SK-N-SH (cell line): ENCODE measurements around the gene DDAH1. TPM values are rescaled to one million over a fixed set of nuclear protein-coding genes. Genes with fewer than 3 reads are reported as not detected.

Experiments
- CTCF ChIA-PET: fragments of 300-600, 350-600 bp; formaldehyde crosslinking; extraction: SDS; loops from one replicate; lab custom pipeline; 2021; lab: Yijun Ruan, JAX
- POLR2A ChIA-PET: fragments of 350-600 bp; sonication (Branson Sonifier 250); formaldehyde crosslinking; extraction: SDS; loops from one replicate; lab custom pipeline; 2020; ENCODE audit warnings: antibody characterized with exemption, inconsistent platforms; lab: Yijun Ruan, JAX
- DNase-seq: peaks from one replicate; pipeline ENCODE4 v3.0.0; 2012
- H2AFZ ChIP-seq: fragments of 200-600 bp; sonication (generic); 2 replicates; pipeline ENCODE4 v1.8.1; 2016; ENCODE audit warnings: antibody characterized with exemption, mild to moderate bottlenecking, low read depth
- H3F3A ChIP-seq: fragments of 200-600 bp; sonication (generic); replicated peaks from 2 replicates; pipeline ENCODE3; 2016; ENCODE audit warnings: antibody characterized with exemption, mild to moderate bottlenecking; ENCODE audit not compliant: insufficient read depth
- H3K27ac ChIP-seq, 2 experiments: fragments of 200-500 bp in 1 of 2; fragments of 200-600 bp in 1 of 2; sonication (Bioruptor generic) in 1 of 2; sonication (generic), shearing (Covaris generic) in 1 of 2; 2 replicates each; pipeline versions ENCODE4 v1.5.1 to v1.6.1; 2014 to 2016; ENCODE audit warnings: low read depth in 2 of 2, inconsistent platforms in 1 of 2, low read length in 1 of 2, mild to moderate bottlenecking in 1 of 2, mixed read lengths in 1 of 2
- H3K27me3 ChIP-seq: fragments of 200-600 bp; sonication (generic), shearing (Covaris generic); 2 replicates; pipeline ENCODE4 v1.6.1; 2016; ENCODE audit warnings: mixed run types; ENCODE audit not compliant: insufficient read depth
- H3K36me3 ChIP-seq, 2 experiments: fragments of 200-500 bp in 1 of 2; fragments of 200-600 bp in 1 of 2; sonication (Bioruptor generic) in 1 of 2; sonication (generic) in 1 of 2; replicated peaks in 1 of 2; 2 replicates each; pipeline versions ENCODE3 to v1.5.1; 2014 to 2016; ENCODE audit warnings: low read length in 1 of 2, mild to moderate bottlenecking in 1 of 2; ENCODE audit not compliant: insufficient read depth in 2 of 2, control insufficient read depth in 1 of 2
- H3K4me1 ChIP-seq, 2 experiments: fragments of 200-500 bp in 1 of 2; fragments of 200-600 bp in 1 of 2; sonication (Bioruptor generic) in 1 of 2; sonication (generic), shearing (Covaris generic) in 1 of 2; 2 replicates each; pipeline versions ENCODE4 v1.5.1 to v1.6.1; 2014 to 2016; ENCODE audit warnings: low read depth in 1 of 2, low read length in 1 of 2, mixed run types in 1 of 2; ENCODE audit not compliant: insufficient read depth in 2 of 2, control insufficient read depth in 1 of 2
- H3K4me2 ChIP-seq: fragments of 200-600 bp; sonication (generic), shearing (Covaris generic); 2 replicates; pipeline ENCODE4 v1.6.1; 2017; ENCODE audit warnings: mixed run types
- H3K4me3 ChIP-seq, 2 experiments: fragments of 200-500 bp in 1 of 2; fragments of 200-600 bp in 1 of 2; sonication (Bioruptor generic) in 1 of 2; sonication (generic), shearing (Covaris generic) in 1 of 2; 2 replicates each; pipeline versions ENCODE4 v1.5.1 to v1.8.1; 2014 to 2016; ENCODE audit warnings: low read depth in 2 of 2, inconsistent platforms in 1 of 2, low read length in 1 of 2, mild to moderate bottlenecking in 1 of 2, mixed read lengths in 1 of 2, moderate library complexity in 1 of 2
- H3K79me2 ChIP-seq: fragments of 200-600 bp; sonication (generic); 2 replicates; pipeline ENCODE4 v1.8.1; 2017; ENCODE audit warnings: mild to moderate bottlenecking; ENCODE audit not compliant: insufficient read depth
- H3K9ac ChIP-seq: fragments of 200-600 bp; sonication (generic); 2 replicates; pipeline ENCODE4 v1.6.1; 2017; ENCODE audit warnings: mixed run types
- H3K9me2 ChIP-seq: fragments of 200-600 bp; sonication (generic); 2 replicates; pipeline ENCODE4 v1.6.1; 2017; ENCODE audit warnings: mixed run types
- H3K9me3 ChIP-seq: fragments of 200-600 bp; sonication (generic); 2 replicates; pipeline ENCODE4 v1.6.1; 2017; ENCODE audit warnings: mixed run types, mild to moderate bottlenecking, moderate library complexity
- H4K20me1 ChIP-seq: fragments of 200-600 bp; sonication (generic); 2 replicates; pipeline ENCODE4 v1.6.1; 2017; ENCODE audit warnings: mild to moderate bottlenecking, mixed run types; ENCODE audit not compliant: insufficient read depth
- CHD2 ChIP-seq: fragments of 150-350 bp; IDR thresholded peaks from 2 replicates; pipeline ENCODE4 v1.6.1; 2018; ENCODE audit warnings: low read length; ENCODE audit not compliant: partially characterized antibody
- EZH2phosphoT487 ChIP-seq: fragments of 200-600 bp; sonication (generic); IDR thresholded peaks from 2 replicates; pipeline ENCODE4 v1.6.1; 2017; ENCODE audit warnings: low read depth, mixed run types, mild to moderate bottlenecking, antibody characterized with exemption, moderate library complexity, borderline replicate concordance
- FOXJ3 ChIP-seq: sonication (generic); formaldehyde crosslinking; IDR thresholded peaks from 2 replicates; pipeline ENCODE4 v1.5.1; 2020; ENCODE audit warnings: mild to moderate bottlenecking, missing genetic modification reagents
- FOXM1 ChIP-seq: IDR thresholded peaks from 2 replicates; pipeline ENCODE4 v1.4.0; 2012; ENCODE audit warnings: low read depth, mild to moderate bottlenecking
- GATA2 ChIP-seq: sonication (generic); formaldehyde crosslinking; IDR thresholded peaks from 2 replicates; pipeline ENCODE4 v1.5.0; 2020; ENCODE audit warnings: mild to moderate bottlenecking, missing genetic modification reagents
- JUND ChIP-seq: IDR thresholded peaks from 2 replicates; pipeline ENCODE4 v1.4.0; 2012
- MXI1 ChIP-seq: IDR thresholded peaks from 2 replicates; pipeline ENCODE4 v1.6.1; 2012; ENCODE audit warnings: mild to moderate bottlenecking, low read depth, low read length, improper control_type of control experiment
- NFIC ChIP-seq: IDR thresholded peaks from 2 replicates; pipeline ENCODE4 v1.4.0; 2012; ENCODE audit warnings: borderline replicate concordance
- NRF1 ChIP-seq: IDR thresholded peaks from 2 replicates; pipeline ENCODE4 v1.6.1; 2012; ENCODE audit warnings: low read depth, mild to moderate bottlenecking, low read length
- PBX3 ChIP-seq: IDR thresholded peaks from 2 replicates; pipeline ENCODE4; 2012
- POLR2AphosphoS5 ChIP-seq: IDR thresholded peaks from 2 replicates; pipeline ENCODE4 v1.6.1; 2012; ENCODE audit warnings: low read depth, low read length
- RAD21 ChIP-seq: IDR thresholded peaks from 2 replicates; pipeline ENCODE4 v1.6.1; 2012; ENCODE audit warnings: mild to moderate bottlenecking, low read length
- RCOR1 ChIP-seq: fragments of 150-350 bp; IDR thresholded peaks from 2 replicates; pipeline ENCODE4 v1.6.1; 2017; ENCODE audit warnings: antibody characterized with exemption, low read length
- SIN3A ChIP-seq: IDR thresholded peaks from 2 replicates; pipeline ENCODE4 v1.6.1; 2012; ENCODE audit warnings: low read depth, mild to moderate bottlenecking, low read length, moderate library complexity, borderline replicate concordance
- SMC3 ChIP-seq: IDR thresholded peaks from 2 replicates; pipeline ENCODE4 v1.6.1; 2012; ENCODE audit warnings: low read depth, low read length, improper control_type of control experiment
- TEAD4 ChIP-seq: IDR thresholded peaks from 2 replicates; pipeline ENCODE4 v1.4.0; 2012; ENCODE audit warnings: mild to moderate bottlenecking, borderline replicate concordance; ENCODE audit not compliant: insufficient read depth
- YY1 ChIP-seq: IDR thresholded peaks from 2 replicates; pipeline ENCODE4 v1.4.0; 2012; ENCODE audit warnings: low read depth, mild to moderate bottlenecking
- ZBTB33 ChIP-seq: IDR thresholded peaks from 2 replicates; pipeline ENCODE4 v1.4.0; 2012; ENCODE audit warnings: low read depth, borderline replicate concordance
- WGBS: methylation state at CpG from one replicate; pipeline ENCODE4 v1.1.6; 2017; ENCODE audit warnings: low lambda C conversion rate; 5-methylcytosine and 5-hydroxymethylcytosine counted together
- polyA plus RNA-seq, 3 experiments: library from polyadenylated mRNA; depleted of rRNA; stranded (reverse); fragments of >200 nt; gene quantifications; 2 replicates each; pipeline ENCODE4 v1.2.3, GENCODE V29; 2012
- TF ChIP-seq, protein P1 (sequence below): fragments of 150-350 bp; IDR thresholded peaks from 2 replicates; pipeline ENCODE4 v1.6.1; 2017; ENCODE audit warnings: antibody characterized with exemption, low read length, low read depth, borderline replicate concordance
- TF ChIP-seq, protein P2 (sequence below): IDR thresholded peaks from 2 replicates; pipeline ENCODE4 v1.6.1; 2012; ENCODE audit warnings: mild to moderate bottlenecking, low read depth, low read length, moderate library complexity

Gene DDAH1
- polyA plus RNA-seq, 1 of the 3 experiments (the other 2 are of a cell fraction) = 64.3 TPM

DNA sequence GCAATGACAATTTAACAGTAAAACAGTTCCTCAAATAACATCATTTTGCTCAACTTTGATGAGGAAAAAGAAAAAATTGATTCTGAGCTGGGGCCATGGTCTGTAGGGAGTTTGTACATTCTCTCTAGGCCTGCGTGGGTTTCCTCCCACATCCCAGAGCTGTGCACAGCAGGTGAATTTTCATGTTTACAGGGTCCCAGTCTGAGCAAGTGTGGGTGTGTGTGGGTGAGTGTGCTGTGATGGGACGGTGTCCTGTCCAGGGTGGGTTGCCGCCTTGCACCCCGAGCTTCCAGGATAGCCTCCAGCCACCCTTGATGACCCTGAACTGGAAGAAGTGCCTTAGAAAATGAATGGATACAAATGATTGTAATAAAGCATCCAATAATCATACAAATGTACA lies 112.9 kb downstream of the DDAH1 start:
- no peak overlapping the region for H3K4me3 ChIP-seq
- no peak overlapping the region for H3K4me2 ChIP-seq
- peaks cover 11 to 31% of the 10 kb centered on the region in 2 experiments; a peak in 3 of 4 replicates for H3K4me1 ChIP-seq
- no peaks in the 10 kb centered on the region for H3K9me3 ChIP-seq
- no peak overlapping the region for H3K9ac ChIP-seq
- CTCF ChIA-PET = interaction anchor here (1.4 kb wide), 1 partner anchor 111 kb away, joined by 3 read pairs; no protein-coding TSS in a partner anchor
- H3K27ac ChIP-seq = no peak overlapping the region
- H3K36me3 ChIP-seq = peaks cover 55 to 70% of the 10 kb centered on the region in 2 experiments
- TF ChIP-seq, protein P1, sequence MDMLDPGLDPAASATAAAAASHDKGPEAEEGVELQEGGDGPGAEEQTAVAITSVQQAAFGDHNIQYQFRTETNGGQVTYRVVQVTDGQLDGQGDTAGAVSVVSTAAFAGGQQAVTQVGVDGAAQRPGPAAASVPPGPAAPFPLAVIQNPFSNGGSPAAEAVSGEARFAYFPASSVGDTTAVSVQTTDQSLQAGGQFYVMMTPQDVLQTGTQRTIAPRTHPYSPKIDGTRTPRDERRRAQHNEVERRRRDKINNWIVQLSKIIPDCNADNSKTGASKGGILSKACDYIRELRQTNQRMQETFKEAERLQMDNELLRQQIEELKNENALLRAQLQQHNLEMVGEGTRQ = no peak
- TF ChIP-seq YY1 (no peak), MXI1 (no peak), POLR2AphosphoS5 (no peak), FOXM1 (no peak), RCOR1 (no peak), FOXJ3 (CRISPR knock-in tag) (no peak), CHD2 (no peak), NFIC (no peak), EZH2phosphoT487 (no peak)
- 96% methylated on average over 4 of the region's 4 CpGs for WGBS
- H4K20me1 ChIP-seq = no peaks in the 10 kb centered on the region
- POLR2A ChIA-PET = no interaction called here
- no peak for DNase-seq
- peaks cover 100% of the 10 kb centered on the region for H3K79me2 ChIP-seq
- H3K27me3 ChIP-seq = no peaks in the 10 kb centered on the region
- H3F3A ChIP-seq = peaks cover 19% of the 10 kb centered on the region
- no peaks in the 10 kb centered on the region for H3K9me2 ChIP-seq
- H2AFZ ChIP-seq = no peak overlapping the region

- Histone ChIP-seq H3K4me3 (no peak overlapping the region), H3K27ac (no peak overlapping the region), H3K36me3 (peaks cover 48 to 67% of the 10 kb centered on the region in 2 experiments), H3K9ac (no peak overlapping the region), H3K79me2 (peaks cover 98% of the 10 kb centered on the region), H3K4me2 (no peak overlapping the region), H2AFZ (no peak overlapping the region), H3K27me3 (no peaks in the 10 kb centered on the region), H3F3A (peaks cover 22% of the 10 kb centered on the region), H3K9me3 (no peaks in the 10 kb centered on the region), H3K9me2 (no peaks in the 10 kb centered on the region), H4K20me1 (no peaks in the 10 kb centered on the region), H3K4me1 (peaks cover 10 to 26% of the 10 kb centered on the region in 2 experiments; a peak in 3 of 4 replicates)
- WGBS = 90% methylated on average over 3 of the region's 3 CpGs
- DNase-seq = no peak
- no peak for TF ChIP-seq GATA2 (CRISPR knock-in tag)
- no peak for TF ChIP-seq NRF1
- TF ChIP-seq SIN3A = no peak
- no peak for TF ChIP-seq FOXM1
- TF ChIP-seq TEAD4 = no peak
- no peak for TF ChIP-seq ZBTB33
- no peak for TF ChIP-seq RAD21
- no peak for TF ChIP-seq PBX3
- TF ChIP-seq, protein P2, sequence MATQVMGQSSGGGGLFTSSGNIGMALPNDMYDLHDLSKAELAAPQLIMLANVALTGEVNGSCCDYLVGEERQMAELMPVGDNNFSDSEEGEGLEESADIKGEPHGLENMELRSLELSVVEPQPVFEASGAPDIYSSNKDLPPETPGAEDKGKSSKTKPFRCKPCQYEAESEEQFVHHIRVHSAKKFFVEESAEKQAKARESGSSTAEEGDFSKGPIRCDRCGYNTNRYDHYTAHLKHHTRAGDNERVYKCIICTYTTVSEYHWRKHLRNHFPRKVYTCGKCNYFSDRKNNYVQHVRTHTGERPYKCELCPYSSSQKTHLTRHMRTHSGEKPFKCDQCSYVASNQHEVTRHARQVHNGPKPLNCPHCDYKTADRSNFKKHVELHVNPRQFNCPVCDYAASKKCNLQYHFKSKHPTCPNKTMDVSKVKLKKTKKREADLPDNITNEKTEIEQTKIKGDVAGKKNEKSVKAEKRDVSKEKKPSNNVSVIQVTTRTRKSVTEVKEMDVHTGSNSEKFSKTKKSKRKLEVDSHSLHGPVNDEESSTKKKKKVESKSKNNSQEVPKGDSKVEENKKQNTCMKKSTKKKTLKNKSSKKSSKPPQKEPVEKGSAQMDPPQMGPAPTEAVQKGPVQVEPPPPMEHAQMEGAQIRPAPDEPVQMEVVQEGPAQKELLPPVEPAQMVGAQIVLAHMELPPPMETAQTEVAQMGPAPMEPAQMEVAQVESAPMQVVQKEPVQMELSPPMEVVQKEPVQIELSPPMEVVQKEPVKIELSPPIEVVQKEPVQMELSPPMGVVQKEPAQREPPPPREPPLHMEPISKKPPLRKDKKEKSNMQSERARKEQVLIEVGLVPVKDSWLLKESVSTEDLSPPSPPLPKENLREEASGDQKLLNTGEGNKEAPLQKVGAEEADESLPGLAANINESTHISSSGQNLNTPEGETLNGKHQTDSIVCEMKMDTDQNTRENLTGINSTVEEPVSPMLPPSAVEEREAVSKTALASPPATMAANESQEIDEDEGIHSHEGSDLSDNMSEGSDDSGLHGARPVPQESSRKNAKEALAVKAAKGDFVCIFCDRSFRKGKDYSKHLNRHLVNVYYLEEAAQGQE = no peak
- no peak for TF ChIP-seq JUND
- TF ChIP-seq SMC3 = no peak
- POLR2A ChIA-PET = no interaction called here
- CTCF ChIA-PET = interaction anchor here (1.4 kb wide), 1 partner anchor 112 kb away, joined by 3 read pairs; no protein-coding TSS in a partner anchor
These were observed 113.6 kb downstream of the DDAH1 start for GRCh38 chr1:85351202-85351828.
